ENCODE measurements around the gene LCN10. TPM values are rescaled to one million over a fixed set of nuclear protein-coding genes. Genes with fewer than 3 reads are reported as not detected.
"Not testable (repeated sequence)": the region's sequence is repeated elsewhere in the genome, so short reads cannot be mapped to it uniquely, and the experiment has no call there.

Gene LCN10
- total and polyA plus RNA-seq, 7 donors: 1.2 to 9.2 (median 2.1) TPM

DNA sequence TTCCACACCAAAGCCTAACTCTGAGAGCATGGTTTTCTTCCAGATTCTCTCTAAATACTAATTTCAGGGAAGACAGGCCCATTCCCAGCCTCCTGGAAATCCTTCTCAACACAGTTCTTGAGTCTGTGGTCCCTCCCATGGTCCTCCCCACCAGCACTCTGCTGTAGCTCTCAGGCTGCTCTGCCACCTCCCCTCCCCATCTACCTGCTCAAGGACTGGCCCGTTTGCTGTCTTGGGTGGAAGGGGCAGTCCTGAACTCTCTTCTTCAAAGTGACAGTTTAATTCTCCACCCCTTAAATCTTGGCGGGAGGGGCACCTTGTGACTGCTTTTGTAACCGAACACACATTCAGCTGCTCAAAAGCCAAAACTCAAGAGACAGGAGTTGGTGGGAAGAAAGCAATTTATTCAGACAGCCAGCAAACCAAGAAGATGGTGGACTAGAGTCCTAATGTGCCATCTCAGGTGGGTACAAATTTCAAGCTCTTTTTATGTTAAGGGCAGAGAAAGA, 29.2 kb upstream of the LCN10 start:
- peaks cover 0 to 4% (median 2%) of the 10 kb centered on the region in 4 donors for H3K9me3 ChIP-seq
- H3K4me3 ChIP-seq: no peak overlapping the region
- no peaks in the 10 kb centered on the region for H3K36me3 ChIP-seq
- TF ChIP-seq EP300 (IDR thresholded peaks at IDR 0.05): no peak
- TF ChIP-seq, protein P1, sequence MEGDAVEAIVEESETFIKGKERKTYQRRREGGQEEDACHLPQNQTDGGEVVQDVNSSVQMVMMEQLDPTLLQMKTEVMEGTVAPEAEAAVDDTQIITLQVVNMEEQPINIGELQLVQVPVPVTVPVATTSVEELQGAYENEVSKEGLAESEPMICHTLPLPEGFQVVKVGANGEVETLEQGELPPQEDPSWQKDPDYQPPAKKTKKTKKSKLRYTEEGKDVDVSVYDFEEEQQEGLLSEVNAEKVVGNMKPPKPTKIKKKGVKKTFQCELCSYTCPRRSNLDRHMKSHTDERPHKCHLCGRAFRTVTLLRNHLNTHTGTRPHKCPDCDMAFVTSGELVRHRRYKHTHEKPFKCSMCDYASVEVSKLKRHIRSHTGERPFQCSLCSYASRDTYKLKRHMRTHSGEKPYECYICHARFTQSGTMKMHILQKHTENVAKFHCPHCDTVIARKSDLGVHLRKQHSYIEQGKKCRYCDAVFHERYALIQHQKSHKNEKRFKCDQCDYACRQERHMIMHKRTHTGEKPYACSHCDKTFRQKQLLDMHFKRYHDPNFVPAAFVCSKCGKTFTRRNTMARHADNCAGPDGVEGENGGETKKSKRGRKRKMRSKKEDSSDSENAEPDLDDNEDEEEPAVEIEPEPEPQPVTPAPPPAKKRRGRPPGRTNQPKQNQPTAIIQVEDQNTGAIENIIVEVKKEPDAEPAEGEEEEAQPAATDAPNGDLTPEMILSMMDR (IDR thresholded peaks at IDR 0.05): no peak
- no peak for TF ChIP-seq POLR2AphosphoS5 (IDR thresholded peaks at IDR 0.05)
- TF ChIP-seq POLR2A (IDR thresholded peaks at IDR 0.05): no peak
- H3K4me1 ChIP-seq: no peaks in the 10 kb centered on the region
- peaks cover 0 to 11% (median 10%) of the 10 kb centered on the region in 3 donors for H3K27me3 ChIP-seq
- no peak for DNase-seq
- intact Hi-C loops (cut with DNase I): no loop called here
- 64 to 76% methylated on average over 3 of the region's 3 CpGs for WGBS, 2 donors
- H3K27ac ChIP-seq: no peak overlapping the region

DNA sequence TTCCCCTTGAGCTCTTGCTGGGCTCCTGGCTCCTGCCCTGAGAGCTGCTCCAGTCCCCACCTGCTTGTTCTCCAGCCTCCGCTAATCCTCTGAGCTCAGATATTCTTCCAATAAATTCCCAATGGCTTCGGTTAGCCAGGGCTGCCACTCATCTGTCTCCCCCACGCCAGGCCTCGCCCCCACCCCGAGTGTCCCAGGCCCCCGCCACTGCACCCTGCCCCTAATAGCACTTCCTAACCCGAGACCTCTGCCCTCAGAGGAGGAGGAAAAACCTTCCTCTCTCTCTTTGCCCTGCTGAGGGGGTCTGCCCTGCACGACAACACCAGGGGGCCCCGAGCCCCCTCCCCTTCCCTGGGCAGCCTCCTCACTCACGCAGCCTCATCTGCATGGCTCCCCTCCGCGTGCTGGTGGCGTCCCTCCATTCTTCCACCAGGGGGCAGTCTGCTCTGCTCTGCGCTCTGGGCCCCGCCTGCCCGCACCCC, 27.0 kb upstream of the LCN10 start:
- peak; percentile 58 for DNase-seq
- intact Hi-C loops (cut with DNase I): no loop called here
- no peaks in the 10 kb centered on the region for H3K36me3 ChIP-seq
- H3K9me3 ChIP-seq: peaks cover 0 to 4% (median 2%) of the 10 kb centered on the region in 4 donors
- TF ChIP-seq, protein P1 (IDR thresholded peaks at IDR 0.05): peak in 2 of 4 experiments; percentile 30 to 39
- no peak for TF ChIP-seq POLR2A (IDR thresholded peaks at IDR 0.05)
- no peak overlapping the region for H3K4me3 ChIP-seq
- H3K27me3 ChIP-seq: peaks cover 0 to 23% (median 11%) of the 10 kb centered on the region in 3 donors
- H3K27ac ChIP-seq: no peak overlapping the region
- WGBS, 2 donors: 5 to 11% methylated on average over 16 of the region's 16 CpGs
- H3K4me1 ChIP-seq: no peaks in the 10 kb centered on the region

GRCh38 chr9:136766410-136767120, 23.8 kb upstream of the LCN10 start:
- WGBS, 2 donors: 27 to 42% methylated on average over 18 of the region's 18 CpGs
- H3K9me3 ChIP-seq; H3K27ac ChIP-seq; H3K4me1 ChIP-seq; H3K4me3 ChIP-seq; intact Hi-C loops (cut with DNase I); H3K36me3 ChIP-seq: not testable (repeated sequence)
- peak; percentile 77 for DNase-seq
- TF ChIP-seq, protein P1 (IDR thresholded peaks at IDR 0.05): peak in 1 of 4 experiments; percentile 20
- peaks cover 11 to 54% (median 36%) of the 10 kb centered on the region in 3 donors for H3K27me3 ChIP-seq

DNA sequence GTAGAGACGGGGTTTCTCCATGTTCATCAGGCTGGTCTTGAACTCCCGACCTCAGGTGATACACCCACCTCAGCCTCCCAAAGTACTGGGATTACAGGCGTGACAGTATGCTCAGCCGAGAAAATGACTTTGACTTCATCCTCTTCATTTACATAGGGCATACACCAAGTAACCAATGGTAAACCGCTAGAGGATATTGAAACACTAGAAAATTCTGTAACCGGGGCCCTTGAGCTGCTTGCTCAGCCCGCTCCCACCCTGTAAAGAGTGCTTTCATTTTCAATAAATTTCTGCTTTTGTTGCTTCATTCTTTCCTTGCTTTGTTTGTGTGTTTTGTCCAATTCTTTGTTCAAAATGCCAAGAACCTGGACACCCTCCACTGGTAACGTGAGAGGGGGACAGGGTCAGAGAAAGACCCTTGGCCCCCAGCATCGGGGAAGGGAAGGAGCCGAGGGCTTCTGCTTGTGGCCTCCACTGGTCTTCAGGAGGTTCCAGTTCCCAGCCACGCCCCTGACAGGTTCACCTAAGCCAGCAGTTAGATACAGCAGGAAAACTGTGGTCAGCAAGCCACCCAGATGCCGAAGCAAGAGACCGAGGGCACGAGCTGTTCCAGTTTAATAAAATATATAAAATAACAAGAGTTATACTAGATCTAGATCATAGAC, 23.1 kb upstream of the LCN10 start:
- H3K4me3 ChIP-seq; H3K36me3 ChIP-seq; H3K27ac ChIP-seq; H3K4me1 ChIP-seq; H3K9me3 ChIP-seq; intact Hi-C loops (cut with DNase I): not testable (repeated sequence)
- peak; percentile 34 for DNase-seq
- 42 to 74% methylated on average over 14 of the region's 14 CpGs for WGBS, 2 donors
- peaks cover 11 to 55% (median 36%) of the 10 kb centered on the region in 3 donors for H3K27me3 ChIP-seq

DNA sequence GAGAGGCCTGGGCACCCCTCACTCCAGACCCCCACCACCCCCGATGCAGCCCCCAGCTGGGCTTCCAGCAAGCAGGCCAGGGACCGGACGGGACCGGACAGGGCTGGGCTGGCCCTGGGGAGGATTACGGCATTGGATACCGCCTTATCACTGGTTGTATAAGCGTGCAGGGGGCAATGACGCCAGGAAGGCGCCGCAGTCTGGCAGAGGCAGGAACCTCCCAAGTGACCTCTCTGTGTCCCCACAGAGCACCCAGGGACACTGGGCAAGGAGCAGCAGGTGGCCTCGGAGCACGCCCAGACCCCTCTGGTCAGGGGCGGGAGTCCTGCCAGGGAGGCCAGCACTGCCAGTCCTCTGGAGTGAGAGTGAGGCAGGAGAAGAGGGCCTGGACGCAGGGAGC, 22.3 kb upstream of the LCN10 start:
- Histone ChIP-seq H3K27ac (no peak overlapping the region), H3K36me3 (no peaks in the 10 kb centered on the region), H3K9me3 (no peaks in the 10 kb centered on the region), H3K27me3 (peaks cover 11 to 63% (median 36%) of the 10 kb centered on the region in 3 donors), H3K4me1 (peaks cover 0 to 7% (median 0%) of the 10 kb centered on the region in 4 donors), H3K4me3 (no peak overlapping the region)
- intact Hi-C loops (cut with DNase I): no loop called here
- WGBS, 2 donors: 39 to 85% methylated on average over 14 of the region's 14 CpGs
- DNase-seq: peak; percentile 59
- no peak for TF ChIP-seq POLR2AphosphoS5 (IDR thresholded peaks at IDR 0.05)
- no peak for TF ChIP-seq POLR2A (IDR thresholded peaks at IDR 0.05)
- TF ChIP-seq EP300 (IDR thresholded peaks at IDR 0.05): no peak
- TF ChIP-seq, protein P1 (IDR thresholded peaks at IDR 0.05): no peak
